ENCODE data around the gene ADAMTSL1. TPM values are rescaled to one million over a fixed set of nuclear protein-coding genes. Genes with fewer than 3 reads are reported as not detected.

Gene ADAMTSL1
- total and polyA plus RNA-seq, 2 experiments from 2014 or later: 2.3 to 5.0 TPM

DNA sequence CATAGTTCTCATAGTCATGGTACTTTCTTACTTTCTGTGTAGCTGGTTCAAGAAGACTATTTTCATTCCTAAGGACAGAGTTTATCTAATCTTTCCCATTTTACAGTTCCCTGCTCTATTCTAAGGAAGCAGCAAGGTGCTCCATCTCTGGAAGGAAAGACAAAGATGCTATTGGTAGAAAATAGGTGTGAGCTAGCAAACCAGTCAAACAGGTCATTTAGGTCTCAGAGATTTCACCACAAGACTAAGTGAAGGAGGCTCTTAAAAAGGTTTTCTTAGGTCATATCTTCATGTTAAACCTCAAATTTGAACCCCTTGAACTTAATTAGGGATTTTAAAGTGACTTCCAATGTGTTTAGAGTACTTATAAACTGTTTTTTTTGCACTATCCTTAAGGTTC, 62.6 kb downstream of the ADAMTSL1 start:
- ATAC-seq (no peak), DNase-seq (ENCODE audit: low spot score) (no peak)
- Histone ChIP-seq H3K36me3 (ENCODE audit: insufficient read depth) (peaks cover 13% of the 10 kb centered on the region; the same call in 1 of the 2 replicates), H3F3A (replicated peaks; ENCODE audit: low read depth) (no peaks in the 10 kb centered on the region), H3K4me1 (ENCODE audit: insufficient read depth) (no peaks in the 10 kb centered on the region), H3K4me2 (no peak overlapping the region), H3K79me2 (replicated peaks; ENCODE audit: insufficient read depth) (no peaks in the 10 kb centered on the region), H3K4me3 (no peak overlapping the region), H4K20me1 (replicated peaks; ENCODE audit: insufficient read depth) (no peaks in the 10 kb centered on the region), H3K9me2 (ENCODE audit: insufficient read depth) (no peaks in the 10 kb centered on the region), H3K27ac (ENCODE audit: low read depth) (no peak overlapping the region), H2AFZ (no peak overlapping the region), H3K27me3 (ENCODE audit: insufficient read depth) (no peaks in the 10 kb centered on the region)
- H3K36me3 Mint-ChIP-seq (ENCODE audit: low read depth): peaks cover 30% of the 10 kb centered on the region
- H3K27ac Mint-ChIP-seq: no peak overlapping the region
- no peak overlapping the region for H3K4me3 Mint-ChIP-seq
- H3K27me3 Mint-ChIP-seq (ENCODE audit: insufficient read depth, low read depth, poor library complexity): no peaks in the 10 kb centered on the region
- TF ChIP-seq EZH2phosphoT487 (IDR thresholded peaks at IDR 0.05; ENCODE audit: unreplicated experiment) (no peak), JUNB (IDR thresholded peaks at IDR 0.05; ENCODE audit: unreplicated experiment) (no peak), POLR2AphosphoS5 (IDR thresholded peaks at IDR 0.05; ENCODE audit: low read depth) (no peak), CREB1 (CRISPR knock-in tag; IDR thresholded peaks at IDR 0.05; ENCODE audit: low read depth) (no peak), NANOG (IDR thresholded peaks at IDR 0.05; ENCODE audit: borderline replicate concordance) (no peak), STAT1 (IDR thresholded peaks at IDR 0.05; ENCODE audit: unreplicated experiment) (no peak), EZH2 (IDR thresholded peaks at IDR 0.05; ENCODE audit: low read depth, unreplicated experiment) (no peak), ZNF331 (CRISPR knock-in tag; IDR thresholded peaks at IDR 0.05; ENCODE audit: low read depth) (no peak)
- TF ChIP-seq, protein P1, sequence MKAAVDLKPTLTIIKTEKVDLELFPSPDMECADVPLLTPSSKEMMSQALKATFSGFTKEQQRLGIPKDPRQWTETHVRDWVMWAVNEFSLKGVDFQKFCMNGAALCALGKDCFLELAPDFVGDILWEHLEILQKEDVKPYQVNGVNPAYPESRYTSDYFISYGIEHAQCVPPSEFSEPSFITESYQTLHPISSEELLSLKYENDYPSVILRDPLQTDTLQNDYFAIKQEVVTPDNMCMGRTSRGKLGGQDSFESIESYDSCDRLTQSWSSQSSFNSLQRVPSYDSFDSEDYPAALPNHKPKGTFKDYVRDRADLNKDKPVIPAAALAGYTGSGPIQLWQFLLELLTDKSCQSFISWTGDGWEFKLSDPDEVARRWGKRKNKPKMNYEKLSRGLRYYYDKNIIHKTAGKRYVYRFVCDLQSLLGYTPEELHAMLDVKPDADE (IDR thresholded peaks at IDR 0.05): no peak
- TF ChIP-seq, protein P2, sequence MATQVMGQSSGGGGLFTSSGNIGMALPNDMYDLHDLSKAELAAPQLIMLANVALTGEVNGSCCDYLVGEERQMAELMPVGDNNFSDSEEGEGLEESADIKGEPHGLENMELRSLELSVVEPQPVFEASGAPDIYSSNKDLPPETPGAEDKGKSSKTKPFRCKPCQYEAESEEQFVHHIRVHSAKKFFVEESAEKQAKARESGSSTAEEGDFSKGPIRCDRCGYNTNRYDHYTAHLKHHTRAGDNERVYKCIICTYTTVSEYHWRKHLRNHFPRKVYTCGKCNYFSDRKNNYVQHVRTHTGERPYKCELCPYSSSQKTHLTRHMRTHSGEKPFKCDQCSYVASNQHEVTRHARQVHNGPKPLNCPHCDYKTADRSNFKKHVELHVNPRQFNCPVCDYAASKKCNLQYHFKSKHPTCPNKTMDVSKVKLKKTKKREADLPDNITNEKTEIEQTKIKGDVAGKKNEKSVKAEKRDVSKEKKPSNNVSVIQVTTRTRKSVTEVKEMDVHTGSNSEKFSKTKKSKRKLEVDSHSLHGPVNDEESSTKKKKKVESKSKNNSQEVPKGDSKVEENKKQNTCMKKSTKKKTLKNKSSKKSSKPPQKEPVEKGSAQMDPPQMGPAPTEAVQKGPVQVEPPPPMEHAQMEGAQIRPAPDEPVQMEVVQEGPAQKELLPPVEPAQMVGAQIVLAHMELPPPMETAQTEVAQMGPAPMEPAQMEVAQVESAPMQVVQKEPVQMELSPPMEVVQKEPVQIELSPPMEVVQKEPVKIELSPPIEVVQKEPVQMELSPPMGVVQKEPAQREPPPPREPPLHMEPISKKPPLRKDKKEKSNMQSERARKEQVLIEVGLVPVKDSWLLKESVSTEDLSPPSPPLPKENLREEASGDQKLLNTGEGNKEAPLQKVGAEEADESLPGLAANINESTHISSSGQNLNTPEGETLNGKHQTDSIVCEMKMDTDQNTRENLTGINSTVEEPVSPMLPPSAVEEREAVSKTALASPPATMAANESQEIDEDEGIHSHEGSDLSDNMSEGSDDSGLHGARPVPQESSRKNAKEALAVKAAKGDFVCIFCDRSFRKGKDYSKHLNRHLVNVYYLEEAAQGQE (IDR thresholded peaks at IDR 0.05; ENCODE audit: unreplicated experiment): no peak
- TF ChIP-seq, protein P3, sequence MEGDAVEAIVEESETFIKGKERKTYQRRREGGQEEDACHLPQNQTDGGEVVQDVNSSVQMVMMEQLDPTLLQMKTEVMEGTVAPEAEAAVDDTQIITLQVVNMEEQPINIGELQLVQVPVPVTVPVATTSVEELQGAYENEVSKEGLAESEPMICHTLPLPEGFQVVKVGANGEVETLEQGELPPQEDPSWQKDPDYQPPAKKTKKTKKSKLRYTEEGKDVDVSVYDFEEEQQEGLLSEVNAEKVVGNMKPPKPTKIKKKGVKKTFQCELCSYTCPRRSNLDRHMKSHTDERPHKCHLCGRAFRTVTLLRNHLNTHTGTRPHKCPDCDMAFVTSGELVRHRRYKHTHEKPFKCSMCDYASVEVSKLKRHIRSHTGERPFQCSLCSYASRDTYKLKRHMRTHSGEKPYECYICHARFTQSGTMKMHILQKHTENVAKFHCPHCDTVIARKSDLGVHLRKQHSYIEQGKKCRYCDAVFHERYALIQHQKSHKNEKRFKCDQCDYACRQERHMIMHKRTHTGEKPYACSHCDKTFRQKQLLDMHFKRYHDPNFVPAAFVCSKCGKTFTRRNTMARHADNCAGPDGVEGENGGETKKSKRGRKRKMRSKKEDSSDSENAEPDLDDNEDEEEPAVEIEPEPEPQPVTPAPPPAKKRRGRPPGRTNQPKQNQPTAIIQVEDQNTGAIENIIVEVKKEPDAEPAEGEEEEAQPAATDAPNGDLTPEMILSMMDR (conservative IDR thresholded peaks at IDR 0.05; ENCODE audit: low read depth in 2 of 2): no peak
- TF ChIP-seq, protein P4, sequence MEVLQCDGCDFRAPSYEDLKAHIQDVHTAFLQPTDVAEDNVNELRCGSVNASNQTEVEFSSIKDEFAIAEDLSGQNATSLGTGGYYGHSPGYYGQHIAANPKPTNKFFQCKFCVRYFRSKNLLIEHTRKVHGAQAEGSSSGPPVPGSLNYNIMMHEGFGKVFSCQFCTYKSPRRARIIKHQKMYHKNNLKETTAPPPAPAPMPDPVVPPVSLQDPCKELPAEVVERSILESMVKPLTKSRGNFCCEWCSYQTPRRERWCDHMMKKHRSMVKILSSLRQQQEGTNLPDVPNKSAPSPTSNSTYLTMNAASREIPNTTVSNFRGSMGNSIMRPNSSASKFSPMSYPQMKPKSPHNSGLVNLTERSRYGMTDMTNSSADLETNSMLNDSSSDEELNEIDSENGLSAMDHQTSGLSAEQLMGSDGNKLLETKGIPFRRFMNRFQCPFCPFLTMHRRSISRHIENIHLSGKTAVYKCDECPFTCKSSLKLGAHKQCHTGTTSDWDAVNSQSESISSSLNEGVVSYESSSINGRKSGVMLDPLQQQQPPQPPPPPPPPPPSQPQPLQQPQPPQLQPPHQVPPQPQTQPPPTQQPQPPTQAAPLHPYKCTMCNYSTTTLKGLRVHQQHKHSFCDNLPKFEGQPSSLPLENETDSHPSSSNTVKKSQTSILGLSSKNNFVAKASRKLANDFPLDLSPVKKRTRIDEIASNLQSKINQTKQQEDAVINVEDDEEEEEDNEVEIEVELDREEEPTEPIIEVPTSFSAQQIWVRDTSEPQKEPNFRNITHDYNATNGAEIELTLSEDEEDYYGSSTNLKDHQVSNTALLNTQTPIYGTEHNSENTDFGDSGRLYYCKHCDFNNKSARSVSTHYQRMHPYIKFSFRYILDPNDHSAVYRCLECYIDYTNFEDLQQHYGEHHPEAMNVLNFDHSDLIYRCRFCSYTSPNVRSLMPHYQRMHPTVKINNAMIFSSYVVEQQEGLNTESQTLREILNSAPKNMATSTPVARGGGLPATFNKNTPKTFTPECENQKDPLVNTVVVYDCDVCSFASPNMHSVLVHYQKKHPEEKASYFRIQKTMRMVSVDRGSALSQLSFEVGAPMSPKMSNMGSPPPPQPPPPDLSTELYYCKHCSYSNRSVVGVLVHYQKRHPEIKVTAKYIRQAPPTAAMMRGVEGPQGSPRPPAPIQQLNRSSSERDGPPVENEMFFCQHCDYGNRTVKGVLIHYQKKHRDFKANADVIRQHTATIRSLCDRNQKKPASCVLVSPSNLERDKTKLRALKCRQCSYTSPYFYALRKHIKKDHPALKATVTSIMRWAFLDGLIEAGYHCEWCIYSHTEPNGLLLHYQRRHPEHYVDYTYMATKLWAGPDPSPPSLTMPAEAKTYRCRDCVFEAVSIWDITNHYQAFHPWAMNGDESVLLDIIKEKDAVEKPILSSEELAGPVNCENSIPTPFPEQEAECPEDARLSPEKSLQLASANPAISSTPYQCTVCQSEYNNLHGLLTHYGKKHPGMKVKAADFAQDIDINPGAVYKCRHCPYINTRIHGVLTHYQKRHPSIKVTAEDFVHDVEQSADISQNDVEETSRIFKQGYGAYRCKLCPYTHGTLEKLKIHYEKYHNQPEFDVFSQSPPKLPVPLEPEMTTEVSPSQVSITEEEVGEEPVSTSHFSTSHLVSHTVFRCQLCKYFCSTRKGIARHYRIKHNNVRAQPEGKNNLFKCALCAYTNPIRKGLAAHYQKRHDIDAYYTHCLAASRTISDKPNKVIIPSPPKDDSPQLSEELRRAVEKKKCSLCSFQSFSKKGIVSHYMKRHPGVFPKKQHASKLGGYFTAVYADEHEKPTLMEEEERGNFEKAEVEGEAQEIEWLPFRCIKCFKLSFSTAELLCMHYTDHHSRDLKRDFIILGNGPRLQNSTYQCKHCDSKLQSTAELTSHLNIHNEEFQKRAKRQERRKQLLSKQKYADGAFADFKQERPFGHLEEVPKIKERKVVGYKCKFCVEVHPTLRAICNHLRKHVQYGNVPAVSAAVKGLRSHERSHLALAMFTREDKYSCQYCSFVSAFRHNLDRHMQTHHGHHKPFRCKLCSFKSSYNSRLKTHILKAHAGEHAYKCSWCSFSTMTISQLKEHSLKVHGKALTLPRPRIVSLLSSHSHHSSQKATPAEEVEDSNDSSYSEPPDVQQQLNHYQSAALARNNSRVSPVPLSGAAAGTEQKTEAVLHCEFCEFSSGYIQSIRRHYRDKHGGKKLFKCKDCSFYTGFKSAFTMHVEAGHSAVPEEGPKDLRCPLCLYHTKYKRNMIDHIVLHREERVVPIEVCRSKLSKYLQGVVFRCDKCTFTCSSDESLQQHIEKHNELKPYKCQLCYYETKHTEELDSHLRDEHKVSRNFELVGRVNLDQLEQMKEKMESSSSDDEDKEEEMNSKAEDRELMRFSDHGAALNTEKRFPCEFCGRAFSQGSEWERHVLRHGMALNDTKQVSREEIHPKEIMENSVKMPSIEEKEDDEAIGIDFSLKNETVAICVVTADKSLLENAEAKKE (CRISPR knock-in tag; IDR thresholded peaks at IDR 0.05): no peak
- H3K4me1 Mint-ChIP-seq: peaks cover 5% of the 10 kb centered on the region; the same call in 2 of the 3 replicates
- H3K9me3 Mint-ChIP-seq: peaks cover 35% of the 10 kb centered on the region
